Measurements from ENCODE around the gene HECTD4.

HECTD4 gene

GRCh38 chr12:112130441-112130998 is 251.7 kb downstream of the HECTD4 start:
- Histone ChIP-seq H2AFZ (ENCODE audit: low read length) (no peak overlapping the region), H3K9ac (ENCODE audit: low read depth, low read length, poor library complexity, severe bottlenecking) (no peak overlapping the region), H3K4me3 (ENCODE audit: low read length, poor library complexity, severe bottlenecking) (peak overlapping the region; percentile 37)

GRCh38 chr12:112126911-112127310 is 255.3 kb downstream of the HECTD4 start:
- Histone ChIP-seq H3F3A (ENCODE audit: low read depth) (peaks cover 9% of the 10 kb centered on the region; the same call in 1 of the 2 replicates), H3K9ac (ENCODE audit: low read depth, low read length, poor library complexity, severe bottlenecking) (peak overlapping the region; percentile 3), H3K4me3 (ENCODE audit: low read length, poor library complexity, severe bottlenecking) (peak overlapping the region; percentile 9), H3K36me3 (ENCODE audit: insufficient read depth, low read length) (no peaks in the 10 kb centered on the region), H3K27me3 (ENCODE audit: insufficient read depth, low read length, poor library complexity, severe bottlenecking) (no peaks in the 10 kb centered on the region), H3K9me2 (replicated peaks; ENCODE audit: low read depth, low read length) (no peaks in the 10 kb centered on the region), H2AFZ (ENCODE audit: low read length) (no peak overlapping the region), H3K4me1 (ENCODE audit: insufficient read depth, low read length, poor library complexity, severe bottlenecking) (peaks cover 42% of the 10 kb centered on the region), H4K20me1 (ENCODE audit: insufficient read depth, low read length, poor library complexity, severe bottlenecking) (peaks cover 24% of the 10 kb centered on the region), H3K79me2 (ENCODE audit: insufficient read depth, low read length) (peaks cover 17% of the 10 kb centered on the region; the same call in 1 of the 2 replicates), H3K9me3 (ENCODE audit: insufficient read depth, low read depth, low read length) (no peaks in the 10 kb centered on the region), H3K4me2 (ENCODE audit: low read depth, low read length, poor library complexity, severe bottlenecking) (peak overlapping the region; percentile 85)
- TF ChIP-seq CTCF (conservative IDR thresholded peaks at IDR 0.05; ENCODE audit: low read length) (no peak), EZH2phosphoT487 (IDR thresholded peaks at IDR 0.05; ENCODE audit: borderline replicate concordance) (no peak)

More at GRCh38 chr12:112130441-112130998, 251.7 kb downstream of the HECTD4 start:
- 0 out of 2 replicates have a peak, but pooled peaks have one; percentile 5 for TF ChIP-seq EZH2phosphoT487 (IDR thresholded peaks at IDR 0.05; ENCODE audit: borderline replicate concordance)
- no peak for TF ChIP-seq CTCF (conservative IDR thresholded peaks at IDR 0.05; ENCODE audit: low read length)
- H3K27me3 ChIP-seq (ENCODE audit: insufficient read depth, low read length, poor library complexity, severe bottlenecking): no peaks in the 10 kb centered on the region
- H3F3A ChIP-seq (ENCODE audit: low read depth): peaks cover 9% of the 10 kb centered on the region; the same call in 1 of the 2 replicates
- H3K4me1 ChIP-seq (ENCODE audit: insufficient read depth, low read length, poor library complexity, severe bottlenecking): peaks cover 40% of the 10 kb centered on the region
- peak overlapping the region; percentile 72 for H3K4me2 ChIP-seq (ENCODE audit: low read depth, low read length, poor library complexity, severe bottlenecking)
- peaks cover 33% of the 10 kb centered on the region for H4K20me1 ChIP-seq (ENCODE audit: insufficient read depth, low read length, poor library complexity, severe bottlenecking)
- H3K9me3 ChIP-seq (ENCODE audit: insufficient read depth, low read depth, low read length): no peaks in the 10 kb centered on the region
- H3K36me3 ChIP-seq (ENCODE audit: insufficient read depth, low read length): peaks cover 7% of the 10 kb centered on the region; the same call in 1 of the 2 replicates
- peaks cover 17% of the 10 kb centered on the region; the same call in 1 of the 2 replicates for H3K79me2 ChIP-seq (ENCODE audit: insufficient read depth, low read length)
- H3K9me2 ChIP-seq (replicated peaks; ENCODE audit: low read depth, low read length): no peaks in the 10 kb centered on the region

- Histone ChIP-seq H3K9me3 (ENCODE audit: insufficient read depth, low read depth, low read length) (no peaks in the 10 kb centered on the region), H3K4me1 (ENCODE audit: insufficient read depth, low read length, poor library complexity, severe bottlenecking) (peaks cover 33% of the 10 kb centered on the region), H4K20me1 (ENCODE audit: insufficient read depth, low read length, poor library complexity, severe bottlenecking) (peaks cover 16% of the 10 kb centered on the region), H3K9ac (ENCODE audit: low read depth, low read length, poor library complexity, severe bottlenecking) (peak overlapping the region; percentile 84), H3K4me2 (ENCODE audit: low read depth, low read length, poor library complexity, severe bottlenecking) (peak overlapping the region; percentile 85), H3K36me3 (ENCODE audit: insufficient read depth, low read length) (no peaks in the 10 kb centered on the region), H3K4me3 (ENCODE audit: low read length, poor library complexity, severe bottlenecking) (peak overlapping the region; percentile 84), H3F3A (ENCODE audit: low read depth) (peaks cover 5% of the 10 kb centered on the region; the same call in 1 of the 2 replicates), H3K79me2 (ENCODE audit: insufficient read depth, low read length) (peaks cover 17% of the 10 kb centered on the region; the same call in 1 of the 2 replicates), H3K9me2 (replicated peaks; ENCODE audit: low read depth, low read length) (no peaks in the 10 kb centered on the region), H3K27me3 (ENCODE audit: insufficient read depth, low read length, poor library complexity, severe bottlenecking) (no peaks in the 10 kb centered on the region), H2AFZ (ENCODE audit: low read length) (peak overlapping the region; percentile 78)
- no peak for TF ChIP-seq EZH2phosphoT487 (IDR thresholded peaks at IDR 0.05; ENCODE audit: borderline replicate concordance)
- no peak for TF ChIP-seq CTCF (conservative IDR thresholded peaks at IDR 0.05; ENCODE audit: low read length)
These were observed 256.2 kb downstream of the HECTD4 start for GRCh38 chr12:112126000-112126438.

Measured in Loucy (cell line).